Limb (tissue), 2 donors: ENCODE results near the gene ISL2.

Source experiments
- DNase-seq, 2 donors: peaks; one replicate each; pipeline ENCODE4 v3.0.0-alpha.2; 2016; ENCODE audit errors: extremely low spot score in 2 of 2

The ISL2 gene

GRCh38 chr15:76341366-76342057 is 4.9 kb downstream of the ISL2 start:
- peak in 1 of 2 donors; percentile 55 for DNase-seq

DNA sequence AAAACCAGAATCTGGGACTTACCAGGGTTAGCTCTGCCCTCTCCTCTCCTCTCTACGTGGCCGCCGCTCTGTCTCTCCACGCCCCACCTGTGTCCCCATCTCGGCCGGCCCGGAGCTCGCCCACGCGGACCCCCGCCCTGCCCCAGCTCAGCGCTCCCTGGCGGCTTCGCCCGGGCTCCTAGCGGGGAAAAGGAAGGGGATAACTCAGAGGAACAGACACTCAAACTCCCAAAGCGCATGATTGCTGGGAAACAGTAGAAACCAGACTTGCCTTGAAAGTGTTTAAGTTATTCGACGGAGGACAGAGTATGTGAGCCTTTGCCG is 5.4 kb downstream of the ISL2 start:
- DNase-seq = peak in 1 of 2 donors; percentile 48

DNA sequence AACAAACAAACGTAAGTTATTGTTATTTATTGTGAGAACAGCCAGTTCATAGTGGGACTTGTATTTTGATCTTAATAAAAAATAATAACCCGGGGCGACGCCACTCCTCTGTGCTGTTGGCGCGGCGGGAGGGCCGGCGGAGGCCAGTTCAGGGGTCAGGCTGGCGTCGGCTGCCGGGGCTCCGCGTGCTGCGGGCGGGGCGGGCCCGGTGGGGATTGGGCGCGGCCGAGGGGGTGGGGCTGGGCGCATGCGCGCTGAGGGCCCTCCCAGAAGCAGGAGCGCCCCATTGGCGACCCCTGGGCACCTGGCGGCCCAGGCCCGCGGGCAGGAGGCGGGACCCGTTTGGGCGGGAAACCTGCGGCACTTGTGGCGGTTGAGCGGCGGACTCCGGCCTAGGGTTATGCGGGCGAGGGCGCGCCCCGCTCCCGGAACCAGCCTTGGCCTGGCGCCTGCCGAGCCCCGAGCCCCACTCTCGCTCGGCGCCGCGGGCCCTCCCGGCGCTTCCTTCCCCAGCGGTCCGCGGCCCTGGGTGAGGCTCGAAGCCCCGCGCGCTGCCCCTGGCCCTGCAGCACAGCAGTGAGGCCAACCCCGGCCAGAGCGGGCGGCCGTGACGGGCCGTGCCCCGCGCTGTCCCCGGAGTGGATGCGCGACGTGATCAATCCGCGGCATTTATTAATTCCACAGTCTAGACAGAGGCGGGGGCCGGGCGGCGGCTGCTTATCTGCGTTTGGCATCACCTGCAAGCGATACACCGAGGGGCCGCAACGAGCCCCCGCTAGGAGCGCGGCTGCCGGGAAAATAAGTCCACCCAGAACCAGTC is 6.0 kb downstream of the ISL2 start:
- peak in 1 of 2 donors; percentile 58 for DNase-seq

DNA sequence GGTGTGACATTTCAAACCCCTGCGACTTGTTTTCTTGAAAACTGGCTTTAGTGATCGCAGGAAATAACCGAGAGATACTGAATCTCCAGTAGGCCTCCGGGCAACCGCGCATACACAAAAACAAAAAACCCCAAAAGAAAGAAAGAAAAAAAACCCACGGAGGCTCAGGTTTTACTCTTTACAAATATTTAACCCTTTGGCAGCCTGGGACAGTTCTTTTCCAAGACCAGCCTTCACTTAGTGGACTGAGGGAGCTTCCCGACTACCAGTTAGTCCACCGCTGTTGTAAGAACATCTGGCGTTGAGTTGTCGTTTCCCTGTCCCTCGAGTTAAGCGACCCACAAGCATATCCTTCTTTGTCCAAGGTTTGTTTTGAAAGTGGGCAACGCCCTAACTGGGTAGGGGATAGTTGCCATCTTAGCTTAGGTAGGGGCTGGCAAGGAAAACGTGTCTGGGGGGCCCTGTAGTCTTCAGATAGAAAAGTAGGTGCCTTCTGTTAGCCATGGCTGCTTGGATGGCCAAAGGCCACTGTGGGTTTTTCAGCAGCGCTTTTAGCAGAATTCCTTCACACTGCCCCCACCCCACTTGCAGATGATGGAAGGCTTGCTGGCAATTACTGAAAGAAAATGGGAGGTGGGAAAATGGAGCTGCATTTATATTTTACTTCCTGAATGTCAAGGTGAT is 6.9 kb downstream of the ISL2 start:
- DNase-seq = peak in 1 of 2 donors; percentile 44

DNA sequence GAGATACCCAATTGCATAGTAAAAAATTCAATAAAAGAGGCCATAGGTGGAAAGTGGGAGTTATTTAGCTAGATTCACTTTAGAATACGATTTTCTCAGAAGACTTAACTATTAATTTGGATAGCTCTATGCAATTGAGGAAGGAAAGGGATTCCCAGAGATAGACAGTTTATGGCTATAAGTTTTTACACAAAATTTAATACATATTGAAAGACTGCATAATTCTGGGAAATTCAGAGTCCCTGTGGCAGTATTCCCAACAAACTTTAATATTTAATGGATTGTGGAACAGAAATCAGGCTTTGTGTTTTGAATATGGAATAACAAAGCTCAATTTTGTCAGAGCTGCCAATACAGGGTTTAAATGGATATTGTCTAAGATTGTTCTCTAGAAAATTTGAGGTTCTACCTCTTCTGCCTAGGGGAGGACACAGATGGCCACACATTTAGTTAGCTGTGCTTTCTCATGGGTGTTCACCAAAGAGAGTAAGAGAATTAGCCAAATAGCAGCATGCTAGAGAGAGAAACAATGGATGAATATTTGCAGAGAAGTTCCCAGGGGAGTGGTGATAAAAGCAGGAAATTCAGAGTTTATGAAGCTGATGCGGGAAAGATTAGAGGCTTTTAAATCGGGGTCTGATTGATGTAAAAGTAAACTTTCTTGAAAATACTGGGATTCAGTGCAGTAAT is 8.5 kb downstream of the ISL2 start:
- DNase-seq = no peak

DNA sequence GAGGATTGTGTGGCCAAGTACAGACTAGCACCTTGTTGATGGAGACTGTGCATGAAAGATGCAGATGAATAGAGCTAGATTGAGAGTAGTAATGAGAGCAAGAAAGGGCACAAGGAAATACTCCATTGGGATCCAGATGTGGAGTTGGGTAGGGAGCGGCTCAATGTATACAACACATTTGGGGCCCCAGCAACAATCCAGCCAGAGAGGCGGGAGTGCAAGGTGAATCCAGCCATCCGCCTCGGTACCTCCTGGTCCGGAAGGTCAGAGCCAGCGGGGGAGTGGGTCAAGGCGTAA is 9.0 kb downstream of the ISL2 start:
- no peak for DNase-seq

DNA sequence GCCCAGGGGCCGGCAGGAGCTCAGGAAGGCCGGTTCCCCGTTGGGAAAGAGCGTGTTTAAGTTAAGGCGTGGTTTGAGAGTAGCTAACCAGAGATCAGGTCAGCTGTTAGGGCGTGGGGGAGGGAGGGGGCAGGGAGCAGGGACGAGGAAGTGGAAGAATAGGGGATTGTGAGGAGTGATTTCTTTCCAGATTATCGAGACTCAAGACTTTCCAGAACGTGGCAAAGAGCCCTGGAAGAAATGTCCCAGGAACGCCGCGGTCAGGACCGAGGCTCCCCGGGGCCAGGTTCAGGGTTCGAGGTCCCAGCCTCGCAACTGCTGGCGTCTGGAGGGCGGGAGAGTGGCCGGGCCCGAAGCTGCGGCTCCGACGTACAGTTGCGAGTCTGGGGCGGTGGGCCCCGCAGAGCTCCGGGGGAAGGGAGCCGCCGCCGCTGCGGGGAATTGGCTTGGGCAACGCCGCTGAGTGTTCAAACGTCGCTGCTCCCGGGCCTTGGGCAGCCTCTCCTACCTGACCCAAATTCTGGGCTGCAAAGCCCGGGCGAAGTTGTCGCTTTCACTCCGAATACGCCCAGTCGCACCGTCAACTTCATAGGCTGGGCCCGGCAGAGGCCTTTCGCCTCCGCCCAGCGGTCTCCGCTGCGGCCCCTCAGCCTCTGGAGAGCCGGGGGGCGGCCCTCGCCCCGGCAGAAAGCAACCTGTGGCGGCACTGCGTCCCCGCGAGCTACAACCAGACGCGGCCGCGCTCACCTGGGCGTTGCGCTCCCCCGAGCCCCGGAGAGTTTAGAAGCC is 9.5 kb downstream of the ISL2 start:
- DNase-seq = peak in 1 of 2 donors; percentile 52

DNA sequence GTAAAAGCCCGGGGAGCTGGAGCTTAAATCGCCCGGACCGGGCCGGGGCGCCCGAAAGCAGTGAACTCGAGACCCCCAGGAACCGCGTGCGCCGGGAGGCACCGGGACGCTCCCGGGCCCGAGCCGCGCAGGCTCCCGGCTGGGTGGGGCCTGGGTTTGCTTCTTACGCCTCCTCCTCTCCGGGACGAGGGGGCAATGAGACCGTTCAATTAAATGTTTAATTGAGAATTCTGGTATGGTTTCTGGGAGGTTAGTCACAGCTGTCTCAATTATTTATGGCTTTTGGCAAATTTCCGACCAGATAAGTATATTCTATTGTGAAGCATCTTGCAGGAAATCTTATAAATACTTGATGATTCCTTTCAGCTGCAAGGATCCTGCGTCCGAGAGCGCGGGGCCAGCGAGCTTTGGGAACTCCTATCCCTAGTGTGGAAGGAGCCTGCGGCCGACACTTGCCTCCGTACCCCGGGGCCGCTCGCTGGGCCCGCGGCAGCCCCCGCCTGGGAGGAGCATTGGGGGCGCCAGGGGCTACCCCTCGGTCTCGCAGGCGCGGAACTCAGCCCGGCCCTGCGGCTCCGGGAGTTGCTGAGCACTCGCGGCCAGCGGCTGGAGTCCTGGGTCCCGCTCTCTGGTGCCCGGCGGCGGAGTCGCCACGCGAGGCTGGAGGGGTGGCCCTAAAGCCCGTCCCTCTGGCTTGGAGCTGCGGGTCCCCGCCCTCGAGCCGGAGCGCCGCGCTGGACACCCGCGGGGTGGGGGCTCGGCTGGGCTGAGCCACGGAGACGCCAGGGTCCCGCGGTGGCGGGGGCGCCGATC is 10.3 kb downstream of the ISL2 start:
- peak in 1 of 2 donors; percentile 53 for DNase-seq

- DNase-seq = no peak
These were observed 11.0 kb downstream of the ISL2 start for GRCh38 chr15:76347482-76348055.

DNA sequence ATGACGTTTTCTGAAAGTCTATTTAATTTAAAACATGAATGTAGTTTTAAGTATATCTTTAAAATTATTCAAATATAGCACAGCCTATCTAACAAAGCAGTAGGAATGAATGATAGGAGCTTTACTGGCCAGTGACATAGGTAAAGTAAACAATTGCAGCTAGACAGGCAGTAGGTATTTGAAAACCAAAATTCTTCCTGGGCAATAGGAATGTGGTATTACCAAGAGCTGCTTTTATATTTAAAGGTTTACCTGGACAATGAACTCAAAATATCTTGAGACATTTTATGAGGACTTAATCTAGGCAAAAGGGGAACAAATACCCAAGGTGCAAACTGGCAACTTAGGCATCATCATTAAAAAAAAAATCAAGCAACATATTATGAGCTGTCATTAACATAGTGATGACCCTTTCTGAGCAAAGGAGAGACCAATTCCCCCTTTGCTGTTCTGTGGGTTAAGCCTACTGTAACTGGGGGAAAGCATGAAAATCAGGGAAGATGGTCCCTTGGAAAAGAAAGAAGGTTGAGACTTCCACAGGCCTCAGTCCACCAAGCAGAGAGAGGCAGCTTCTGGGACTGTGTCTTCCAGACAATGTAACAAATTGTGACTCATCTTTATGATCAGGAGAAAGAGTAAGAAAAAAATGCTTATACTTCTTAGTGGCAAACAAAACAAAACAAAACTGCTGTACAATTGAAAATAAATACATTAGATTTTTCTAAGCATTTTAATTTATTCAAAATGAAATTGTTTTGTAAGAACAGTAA is 12.9 kb downstream of the ISL2 start:
- no peak for DNase-seq

DNA sequence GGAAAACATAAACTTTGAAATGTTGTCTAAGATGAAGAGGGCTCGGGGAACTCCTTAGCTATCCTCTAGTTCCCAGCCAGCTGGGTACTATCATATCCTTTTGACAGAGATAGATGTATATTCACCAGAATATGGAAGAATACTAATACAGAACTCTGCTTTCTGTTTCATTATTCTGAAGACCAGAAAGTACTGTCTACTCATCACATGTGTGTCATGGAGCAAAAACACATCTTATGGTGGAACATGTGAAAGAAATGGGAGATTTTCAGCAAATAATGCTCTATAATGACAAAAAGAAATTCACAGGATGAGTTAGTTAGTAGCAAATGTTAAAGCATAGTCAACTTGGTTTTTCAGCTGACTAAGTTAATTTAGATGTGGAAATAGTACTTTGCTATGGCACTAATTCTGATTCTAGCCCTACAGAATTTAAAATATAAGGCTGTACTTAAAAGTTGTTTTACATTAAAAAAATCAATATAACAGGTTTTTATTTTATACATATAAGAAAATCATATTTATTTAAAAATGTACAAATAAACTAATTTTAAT is 16.5 kb downstream of the ISL2 start:
- no peak for DNase-seq

DNA sequence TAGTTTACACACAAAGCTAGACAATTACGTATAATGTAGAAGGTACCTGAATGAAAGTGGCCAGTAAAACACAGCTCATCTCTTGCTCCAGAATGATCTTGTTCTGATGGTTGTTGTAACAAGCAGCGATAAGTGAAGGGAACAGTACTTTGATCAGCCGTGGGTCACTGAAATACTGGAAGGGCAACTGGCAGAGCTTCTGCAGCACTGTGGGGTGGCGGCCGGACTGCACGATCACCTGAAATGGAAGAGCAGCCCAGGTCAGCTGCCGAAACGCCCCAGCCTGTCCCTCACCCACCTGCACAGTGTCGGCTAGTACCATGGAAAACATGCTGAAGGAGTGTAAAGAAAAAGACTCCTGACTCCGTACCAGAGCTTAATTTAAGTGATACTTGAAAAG is 17.3 kb downstream of the ISL2 start:
- no peak for DNase-seq

DNA sequence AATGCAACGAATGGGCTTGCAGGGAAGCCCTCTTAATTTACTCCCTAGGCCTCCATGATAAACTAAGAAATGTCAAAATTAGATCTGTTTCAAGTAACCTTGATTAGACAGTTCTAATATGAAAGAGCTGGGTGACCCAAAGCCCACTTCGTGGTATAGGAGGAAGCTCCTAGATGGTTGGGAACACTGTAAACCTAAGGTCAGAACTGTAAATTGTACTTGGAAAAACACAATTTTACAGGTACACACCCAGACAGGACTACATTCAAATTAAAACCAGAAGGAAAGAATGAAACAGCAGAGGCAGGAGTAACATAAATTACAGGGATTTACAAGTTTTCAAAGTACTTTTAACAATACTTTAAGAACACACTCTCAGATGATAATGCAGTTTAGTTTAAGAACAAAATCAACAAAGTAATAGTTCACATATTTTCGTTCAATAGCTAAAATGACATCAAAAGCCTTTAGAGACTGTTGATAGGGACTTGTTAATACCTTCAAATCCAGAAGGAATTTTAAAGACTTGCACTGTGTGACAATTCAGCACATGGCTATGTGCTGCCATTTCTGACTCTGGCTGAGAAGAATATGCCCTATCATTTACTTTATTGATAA is 18.4 kb downstream of the ISL2 start:
- DNase-seq = no peak

DNA sequence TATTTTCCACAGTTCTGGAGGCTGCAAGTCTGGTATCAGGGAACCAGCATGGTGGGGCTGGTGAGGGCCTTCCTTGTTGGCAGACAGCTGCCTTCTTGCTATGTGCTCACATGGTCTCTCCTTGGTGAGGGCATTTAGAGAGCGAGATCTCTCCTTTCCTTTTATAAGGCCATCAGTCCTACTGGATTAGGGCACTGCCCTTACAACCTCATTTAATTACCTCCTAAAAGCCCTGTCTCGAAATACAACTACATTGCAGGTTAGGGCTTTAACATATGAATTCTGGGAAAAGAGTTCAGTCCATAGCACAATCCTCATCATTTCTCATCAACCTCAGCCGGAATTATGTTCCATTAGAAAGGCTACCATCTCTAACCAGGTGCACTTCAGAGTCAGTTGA is 21.9 kb downstream of the ISL2 start:
- DNase-seq = no peak

GRCh38 chr15:76359152-76359551 is 22.6 kb downstream of the ISL2 start:
- DNase-seq = no peak

- DNase-seq = no peak
These were observed 23.8 kb downstream of the ISL2 start for GRCh38 chr15:76360416-76360815.

DNA sequence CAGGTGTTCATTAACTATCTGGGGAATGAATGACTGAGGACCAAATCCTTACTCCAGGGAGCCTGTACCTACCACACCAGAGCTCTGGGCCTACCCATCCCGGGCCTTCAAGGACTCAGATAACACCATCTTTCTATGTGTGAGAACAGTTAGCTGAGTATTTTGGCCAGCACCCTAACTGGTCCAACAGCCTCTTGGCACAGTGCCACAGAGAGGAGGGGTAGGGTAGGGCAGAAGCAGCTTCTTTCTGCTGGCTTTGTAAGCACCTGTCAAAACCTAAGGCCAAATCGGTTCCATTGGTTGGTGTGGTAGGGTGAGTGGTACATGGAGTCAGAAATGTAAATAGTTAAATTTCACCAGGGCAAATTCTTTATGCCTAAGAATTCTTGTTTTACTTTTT is 26.7 kb downstream of the ISL2 start:
- DNase-seq = no peak

DNA sequence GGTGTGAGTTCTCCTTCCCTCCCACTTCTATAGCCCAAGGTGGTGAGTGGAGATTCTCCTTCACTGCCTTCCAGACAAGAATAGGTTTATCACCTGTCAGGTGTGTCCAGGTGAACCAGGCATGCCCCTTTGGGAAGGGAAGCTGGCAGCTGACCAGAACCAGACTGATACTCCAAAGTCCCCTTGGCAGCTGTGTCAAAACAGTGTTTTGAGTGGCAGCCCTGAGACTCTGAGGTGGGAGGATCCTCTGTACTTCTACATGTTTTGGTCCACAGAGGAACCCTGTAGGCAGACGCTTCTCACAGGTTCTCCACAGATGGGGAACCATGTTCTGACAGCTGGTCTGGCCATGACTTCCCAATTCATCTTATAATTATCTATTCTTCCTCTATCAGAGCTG is 30.1 kb downstream of the ISL2 start:
- no peak for DNase-seq
